ENCODE measurements around the gene UBXN10.
A peak's percentile ranks its signal among the peaks of the same experiment; 100 is the strongest.
"Not testable (repeated sequence)": the region's sequence is repeated elsewhere in the genome, so short reads cannot be mapped to it uniquely, and the experiment has no call there.

The UBXN10 gene

GRCh38 chr1:20210736-20211460, 25.0 kb downstream of the UBXN10 start:
- DNase-seq: no peak

GRCh38 chr1:20211511-20211931, 25.6 kb downstream of the UBXN10 start:
- DNase-seq: no peak

- no peak for DNase-seq
Measured at GRCh38 chr1:20212085-20212684, 26.3 kb downstream of the UBXN10 start.

GRCh38 chr1:20212685-20213331, 26.9 kb downstream of the UBXN10 start:
- DNase-seq: peak; percentile 30 to 35

- no peak for DNase-seq
Measured at GRCh38 chr1:20215716-20216115, 29.8 kb downstream of the UBXN10 start.

GRCh38 chr1:20216574-20216973, 30.7 kb downstream of the UBXN10 start:
- no peak for DNase-seq

- DNase-seq: not testable (repeated sequence)
Measured at GRCh38 chr1:20219053-20219452, 33.2 kb downstream of the UBXN10 start.

GRCh38 chr1:20220036-20220435, 34.1 kb downstream of the UBXN10 start:
- no peak for DNase-seq

GRCh38 chr1:20223106-20223505, 37.2 kb downstream of the UBXN10 start:
- DNase-seq: no peak

- DNase-seq: no peak
Measured at GRCh38 chr1:20223551-20224419, 37.9 kb downstream of the UBXN10 start.

GRCh38 chr1:20224546-20224945, 38.6 kb downstream of the UBXN10 start:
- no peak for DNase-seq

- no peak for DNase-seq
Measured at GRCh38 chr1:20227704-20228103, 41.8 kb downstream of the UBXN10 start.

GRCh38 chr1:20228314-20228825, 42.5 kb downstream of the UBXN10 start:
- DNase-seq: no peak

GRCh38 chr1:20229171-20229570, 43.3 kb downstream of the UBXN10 start:
- no peak for DNase-seq

- not testable (repeated sequence) for DNase-seq
Measured at GRCh38 chr1:20232564-20232963, 46.7 kb downstream of the UBXN10 start.

- no peak for DNase-seq
Measured at GRCh38 chr1:20233394-20233793, 47.5 kb downstream of the UBXN10 start.

- DNase-seq: no peak
Measured at GRCh38 chr1:20233866-20234265, 48.0 kb downstream of the UBXN10 start.

- no peak for DNase-seq
Measured at GRCh38 chr1:20234788-20235535, 49.1 kb downstream of the UBXN10 start.

- no peak for DNase-seq
Measured at GRCh38 chr1:20237646-20238045, 51.8 kb downstream of the UBXN10 start.

- no peak for DNase-seq
Measured at GRCh38 chr1:20240012-20240411, 54.1 kb downstream of the UBXN10 start.

GRCh38 chr1:20242890-20243479, 57.1 kb downstream of the UBXN10 start:
- no peak for DNase-seq

Data from stimulated activated CD4-positive, alpha-beta T cell treated with anti-CD3 and anti-CD28 coated beads, Interleukin-4, amount 100 ng/mL, for 4 hours (primary cell).